GM15510 (cell line): ENCODE data around the gene PDE4B.

Experiments used
- POLR2A ChIP-seq: IDR thresholded peaks from 3 replicates; pipeline ENCODE4 v1.6.1; 2011; ENCODE audit warnings: borderline replicate concordance; ENCODE audit not compliant: insufficient read length; ENCODE audit errors: extremely low read depth

PDE4B gene

DNA sequence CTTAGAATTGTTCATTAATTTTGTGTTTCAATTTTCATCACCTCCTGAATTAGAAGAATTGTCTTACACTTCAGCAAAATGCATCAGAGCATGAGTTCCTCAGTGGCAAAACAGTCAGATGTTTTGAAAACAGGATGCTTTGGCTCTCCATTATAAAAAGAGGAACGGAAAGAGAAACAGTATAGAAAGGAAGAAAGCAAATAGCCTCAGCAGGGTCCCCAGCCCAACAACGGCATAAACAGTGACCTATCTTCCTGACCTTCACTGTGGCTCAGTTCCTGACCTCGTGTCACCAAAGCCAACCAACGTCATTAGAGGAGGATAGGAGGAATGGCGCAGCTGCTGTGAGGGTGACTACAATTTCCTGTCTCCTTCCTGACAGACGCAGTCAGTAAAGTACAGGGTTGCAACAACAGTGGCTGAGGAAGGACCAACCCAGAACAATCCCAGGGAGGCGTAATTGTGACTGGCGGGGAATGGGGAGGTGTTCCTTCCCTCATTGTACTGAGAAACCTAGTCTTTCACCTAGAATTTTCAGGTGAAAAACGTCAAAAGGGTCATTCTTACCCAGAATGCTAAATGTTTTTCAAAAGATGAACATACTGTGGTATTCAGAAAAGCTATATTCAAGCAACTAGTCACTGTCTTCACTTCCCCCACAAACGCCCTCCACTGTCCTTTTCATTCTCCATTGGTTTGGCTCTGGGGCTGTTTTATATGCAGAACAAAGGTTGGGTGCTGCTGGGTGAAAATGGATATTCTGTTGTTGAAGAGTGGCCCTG, 543.4 kb downstream of the PDE4B start:
- peak; percentile 53 for TF ChIP-seq POLR2A

DNA sequence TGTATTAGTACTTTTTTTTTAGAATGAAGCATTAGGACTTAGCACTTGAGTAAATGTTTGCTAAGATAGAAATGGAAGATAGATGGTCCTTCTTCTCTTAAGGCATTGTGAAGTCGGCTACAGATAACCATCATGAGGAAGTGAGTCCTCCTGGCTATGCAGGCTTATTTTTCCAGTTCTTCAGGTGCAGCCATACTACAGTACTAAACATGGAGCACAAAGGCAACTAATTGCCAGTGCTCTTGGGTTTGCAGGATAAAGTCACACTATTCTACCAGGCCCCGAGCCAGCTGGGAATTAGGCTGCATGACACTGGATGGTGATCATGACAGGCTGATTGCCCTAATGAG, 543.9 kb downstream of the PDE4B start:
- no peak for TF ChIP-seq POLR2A

- no peak for TF ChIP-seq POLR2A
Observed at GRCh38 chr1:66337249-66337648, 544.6 kb downstream of the PDE4B start.

DNA sequence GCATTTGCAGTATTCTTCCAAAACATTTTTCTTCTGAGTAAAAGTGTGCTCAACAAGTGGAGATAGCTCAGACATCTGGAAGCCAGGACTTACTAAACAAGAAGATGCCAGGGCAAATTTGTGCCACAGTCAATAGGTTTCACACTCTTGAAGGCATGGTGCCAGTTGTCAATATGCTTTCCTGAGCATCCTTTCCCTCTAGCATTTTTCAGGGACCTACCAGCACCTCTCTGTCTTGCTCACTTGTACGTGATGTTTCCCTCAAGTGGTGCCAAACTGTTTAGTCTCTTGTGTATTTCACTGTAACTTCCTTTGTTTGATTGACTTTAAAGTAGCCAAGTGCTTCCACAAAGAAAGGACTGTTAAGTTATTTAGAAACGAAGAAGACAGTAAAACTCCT, 547.2 kb downstream of the PDE4B start:
- no peak for TF ChIP-seq POLR2A

DNA sequence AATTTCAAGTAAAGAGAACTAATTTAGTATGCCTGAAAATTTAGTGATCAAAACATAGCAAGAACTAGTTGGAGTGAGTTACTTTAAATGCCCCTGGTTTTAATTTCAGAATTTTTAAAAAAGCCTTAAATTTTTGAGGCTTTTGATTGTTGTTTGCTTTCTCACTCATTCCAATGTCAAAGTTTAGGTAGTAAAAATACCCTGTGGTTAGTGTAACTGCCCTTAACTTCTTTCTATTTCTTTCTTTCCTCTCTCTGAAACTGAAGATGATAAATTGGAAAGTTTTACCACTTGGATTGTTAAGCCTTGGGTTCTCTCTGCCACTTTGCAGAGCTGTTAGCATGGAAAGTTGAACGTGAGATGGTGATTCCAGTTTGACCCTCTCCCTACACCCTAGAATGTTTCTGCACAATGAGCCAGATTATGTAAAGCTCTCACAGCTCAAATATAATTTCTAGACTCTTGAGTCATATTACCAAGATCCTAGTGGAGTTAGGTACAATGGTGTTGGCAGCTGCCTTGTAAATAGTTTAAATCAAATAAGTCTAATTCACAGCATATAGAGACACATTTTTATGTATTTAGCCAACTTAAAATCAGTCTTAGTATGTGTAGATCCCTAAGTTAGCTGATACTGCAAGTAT, 548.9 kb downstream of the PDE4B start:
- TF ChIP-seq POLR2A: no peak

DNA sequence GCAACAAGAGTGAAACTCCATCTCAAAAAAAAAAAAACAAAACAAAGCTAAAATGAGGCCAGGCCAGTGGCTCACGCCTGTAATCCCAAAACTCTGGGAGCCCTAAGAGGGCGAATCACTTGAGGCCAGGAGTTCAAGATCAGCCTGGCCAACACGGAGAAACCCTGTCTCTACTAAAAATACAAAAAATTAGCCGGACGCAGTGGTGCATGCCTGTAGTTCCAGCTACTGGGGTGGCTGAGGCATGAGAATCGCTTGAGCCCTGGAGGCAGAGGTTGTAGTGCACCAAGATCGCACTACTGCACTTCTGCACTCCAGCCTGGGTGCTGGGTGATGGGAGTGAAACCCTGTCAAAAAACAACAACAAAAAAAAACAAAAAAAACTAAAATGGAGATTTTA, 550.0 kb downstream of the PDE4B start:
- no peak for TF ChIP-seq POLR2A

- TF ChIP-seq POLR2A: no peak
Observed at GRCh38 chr1:66343569-66344325, 551.1 kb downstream of the PDE4B start.

GRCh38 chr1:66346057-66346795, 553.5 kb downstream of the PDE4B start:
- TF ChIP-seq POLR2A: no peak

GRCh38 chr1:66346873-66347272, 554.2 kb downstream of the PDE4B start:
- TF ChIP-seq POLR2A: no peak

- TF ChIP-seq POLR2A: no peak
Observed at GRCh38 chr1:66348776-66349175, 556.1 kb downstream of the PDE4B start.

DNA sequence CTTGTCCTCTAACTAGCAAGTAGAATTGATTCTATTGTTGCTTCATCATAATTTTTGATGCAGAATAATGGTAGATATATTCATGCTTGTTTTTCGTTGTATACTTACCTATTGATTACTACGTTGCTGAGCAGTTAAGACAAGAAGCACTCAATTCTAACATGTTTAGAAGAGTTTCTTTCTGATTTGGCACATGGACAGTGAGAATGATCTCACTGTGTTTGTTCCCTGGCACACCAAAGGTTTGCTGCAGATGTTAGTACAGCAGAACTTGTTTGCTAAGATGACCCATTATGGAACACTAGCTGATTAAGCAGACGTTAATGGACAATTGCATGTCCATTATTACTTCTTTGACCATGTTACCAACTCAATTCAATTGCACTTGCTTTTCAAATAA, 556.5 kb downstream of the PDE4B start:
- no peak for TF ChIP-seq POLR2A

DNA sequence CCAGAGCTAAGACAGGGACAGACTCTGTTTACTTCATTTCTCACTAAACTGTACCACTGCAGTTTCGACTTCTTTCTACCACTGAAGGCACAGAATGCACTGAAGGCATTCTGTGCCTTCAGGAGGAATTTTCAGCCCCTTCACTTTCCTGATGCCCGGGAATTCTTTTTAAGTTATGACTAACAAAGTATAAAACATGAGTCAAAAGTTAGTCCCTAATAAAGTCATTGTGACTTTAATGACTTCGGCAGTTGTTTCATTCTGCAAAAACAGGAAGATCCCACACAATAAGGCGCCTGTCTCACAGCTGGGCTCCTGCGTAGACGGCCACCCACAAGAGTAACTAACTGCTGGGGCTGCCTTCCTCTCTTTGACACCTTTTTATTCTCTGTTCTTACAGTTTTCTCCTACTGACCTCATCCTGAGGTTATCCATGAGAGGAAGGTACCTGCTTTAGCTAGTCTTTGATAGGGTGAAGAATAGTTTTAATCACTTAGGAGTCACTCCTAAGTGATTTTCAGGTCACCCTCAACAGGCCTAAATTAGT, 557.4 kb downstream of the PDE4B start:
- no peak for TF ChIP-seq POLR2A

DNA sequence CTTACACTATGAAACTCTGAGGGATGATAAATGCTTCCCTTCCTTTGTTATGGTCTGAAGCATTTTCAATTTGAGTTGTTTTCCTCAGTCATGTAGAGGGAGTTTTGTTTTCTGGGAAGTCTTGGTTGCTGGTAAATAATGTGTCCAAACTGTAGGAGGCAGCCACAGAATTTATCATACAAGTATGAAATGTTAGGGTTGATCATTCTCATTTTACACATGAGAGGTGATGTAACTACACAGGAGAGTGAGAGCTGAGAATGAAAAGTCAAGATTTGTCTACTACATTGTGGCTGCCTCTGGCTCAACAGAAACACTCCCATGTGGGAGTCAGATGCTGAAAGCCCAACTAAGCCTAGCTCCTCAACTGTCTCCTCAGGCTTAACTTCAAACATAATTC, 558.8 kb downstream of the PDE4B start:
- no peak for TF ChIP-seq POLR2A

DNA sequence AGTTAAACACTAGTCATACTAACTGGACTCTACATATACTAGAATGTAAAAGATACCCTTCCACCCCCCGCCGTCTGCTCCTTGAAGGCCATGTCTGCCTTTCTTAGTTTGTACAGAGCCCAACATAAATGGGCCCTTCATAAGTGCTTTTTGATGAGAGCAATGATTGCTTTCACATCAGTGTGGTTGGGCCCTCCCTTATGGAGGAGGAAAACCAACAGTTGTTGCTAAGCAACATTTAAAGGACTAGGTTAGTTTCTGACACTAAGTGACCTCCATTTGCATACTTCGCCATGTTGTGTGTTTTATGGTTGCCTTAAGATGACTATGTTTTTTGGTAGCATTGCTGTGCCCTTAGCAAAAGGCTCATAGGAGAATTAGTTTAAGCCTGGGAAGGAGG, 559.2 kb downstream of the PDE4B start:
- TF ChIP-seq POLR2A: no peak

DNA sequence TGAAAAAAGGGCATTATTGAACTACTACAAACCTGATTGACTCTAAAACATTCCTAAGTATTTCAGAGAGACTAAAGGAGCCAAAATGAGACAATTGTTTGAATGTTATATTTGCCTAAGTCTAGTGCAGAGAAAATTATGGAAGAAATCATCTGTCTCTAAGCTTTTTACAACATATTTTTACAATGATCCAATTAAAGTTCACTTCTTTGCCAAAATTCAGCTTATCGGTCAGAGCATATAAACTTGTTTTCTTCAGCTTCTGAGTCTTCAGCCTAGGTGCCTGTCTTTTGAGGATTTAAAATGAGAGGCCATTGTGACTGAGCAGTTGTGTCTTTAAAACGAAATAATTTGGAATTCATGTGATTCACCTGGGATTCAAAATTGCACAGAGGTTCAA, 560.1 kb downstream of the PDE4B start:
- no peak for TF ChIP-seq POLR2A
